CD4-positive, alpha-beta T cell (primary cell): ENCODE results near the gene PRIMA1. TPM values are rescaled to one million over a fixed set of nuclear protein-coding genes. Genes with fewer than 3 reads are reported as not detected.

Experiments
- ATAC-seq: fragments of 200-7000 bp; cut with Tn5 transposase; one replicate; pipeline ENCODE4 v1.10.0; 2022; ENCODE audit warnings: mild to moderate bottlenecking; ENCODE audit not compliant: poor library complexity
- CTCF ChIA-PET: fragments of 350-600 bp; sonication (Branson Sonifier 250); formaldehyde crosslinking; loops from one replicate; lab custom pipeline; 2021; ENCODE audit warnings: antibody characterized with exemption, inconsistent platforms; lab: Charles Lee
- POLR2A ChIA-PET: fragments of 350-600 bp; sonication (Branson Sonifier 250); formaldehyde crosslinking; loops from one replicate; lab custom pipeline; 2021; ENCODE audit warnings: antibody characterized with exemption, inconsistent platforms; lab: Charles Lee
- DNase-seq, 14 experiments: peaks; one replicate each; pipeline ENCODE4 v3.0.0-alpha.2; 2013 to 2020; ENCODE audit warnings: mixed read lengths in 2 of 14
- H3K27ac ChIP-seq, 2 donors: one replicate each; pipeline versions ENCODE4 v1.5.1 to v1.7.0; 2013; ENCODE audit warnings: low read length in 2 of 2, low read depth in 1 of 2, mild to moderate bottlenecking in 1 of 2
- H3K27me3 ChIP-seq, 2 experiments: 1 replicate in 1 of 2; 2 replicates in 1 of 2; pipeline versions ENCODE4 v1.6.1 to v1.7.0; 2013; ENCODE audit warnings: low read length in 2 of 2, control low read depth in 1 of 2, mild to moderate bottlenecking in 1 of 2, moderate library complexity in 1 of 2; ENCODE audit not compliant: insufficient read depth in 2 of 2, control insufficient read depth in 1 of 2
- H3K36me3 ChIP-seq: one replicate; pipeline ENCODE4 v1.6.1; 2013; ENCODE audit warnings: low read length, control low read depth; ENCODE audit not compliant: insufficient read depth
- H3K4me1 ChIP-seq: one replicate; pipeline ENCODE4 v1.6.1; 2013; ENCODE audit warnings: low read length, control low read depth; ENCODE audit not compliant: insufficient read depth
- H3K4me3 ChIP-seq: one replicate; pipeline ENCODE4 v1.5.1; 2013; ENCODE audit warnings: mild to moderate bottlenecking, low read length, moderate library complexity
- H3K9me3 ChIP-seq, 2 experiments: 1 replicate in 1 of 2; 2 replicates in 1 of 2; pipeline versions ENCODE4 v1.6.1 to v1.7.0; 2013; ENCODE audit warnings: low read length in 2 of 2, mild to moderate bottlenecking in 2 of 2, control low read depth in 1 of 2, moderate library complexity in 1 of 2; ENCODE audit not compliant: control insufficient read depth in 1 of 2, insufficient read depth in 1 of 2
- H3K27ac Mint-ChIP-seq: one replicate; pipeline ENCODE4 v1.8.0; 2020; ENCODE audit warnings: mixed read lengths
- H3K27me3 Mint-ChIP-seq: one replicate; pipeline ENCODE4 v1.8.0; 2021; ENCODE audit warnings: mixed read lengths
- H3K36me3 Mint-ChIP-seq: one replicate; pipeline ENCODE4 v1.8.0; 2021; ENCODE audit warnings: low read depth, mixed read lengths
- H3K4me1 Mint-ChIP-seq: one replicate; pipeline ENCODE4 v1.8.0; 2021; ENCODE audit warnings: low read depth, mixed read lengths
- H3K4me3 Mint-ChIP-seq: one replicate; pipeline ENCODE4 v1.8.0; 2020; ENCODE audit warnings: mild to moderate bottlenecking, mixed read lengths
- H3K9me3 Mint-ChIP-seq: one replicate; pipeline ENCODE4 v1.8.0; 2020; ENCODE audit warnings: mixed read lengths
- intact Hi-C, 2 experiments: fragments of 100-400 bp; cut with DNase I in 1 of 2; cut with micrococcal nuclease in 1 of 2; formaldehyde crosslinking; loops; one replicate each; pipeline versions ENCODE4 v1.15.1 to v1.9.0; 2023 to 2025; cut with DNase I, micrococcal nuclease
- total RNA-seq, 174 experiments: library from RNA in 2 of 174; stranded (reverse) in 2 of 174; gene quantifications; one replicate each; pipeline ENCODE4 v1.2.3 and lab custom pipeline; 2021 to 2026
- TF ChIP-seq, protein P1 (sequence below): fragments of 200-600 bp; IDR thresholded peaks from one replicate; pipeline ENCODE4 v1.8.0; 2022; ENCODE audit warnings: antibody characterized with exemption, mild to moderate bottlenecking

PRIMA1 gene
- total RNA-seq, 2 experiments from 2014 or later, result not detected

DNA sequence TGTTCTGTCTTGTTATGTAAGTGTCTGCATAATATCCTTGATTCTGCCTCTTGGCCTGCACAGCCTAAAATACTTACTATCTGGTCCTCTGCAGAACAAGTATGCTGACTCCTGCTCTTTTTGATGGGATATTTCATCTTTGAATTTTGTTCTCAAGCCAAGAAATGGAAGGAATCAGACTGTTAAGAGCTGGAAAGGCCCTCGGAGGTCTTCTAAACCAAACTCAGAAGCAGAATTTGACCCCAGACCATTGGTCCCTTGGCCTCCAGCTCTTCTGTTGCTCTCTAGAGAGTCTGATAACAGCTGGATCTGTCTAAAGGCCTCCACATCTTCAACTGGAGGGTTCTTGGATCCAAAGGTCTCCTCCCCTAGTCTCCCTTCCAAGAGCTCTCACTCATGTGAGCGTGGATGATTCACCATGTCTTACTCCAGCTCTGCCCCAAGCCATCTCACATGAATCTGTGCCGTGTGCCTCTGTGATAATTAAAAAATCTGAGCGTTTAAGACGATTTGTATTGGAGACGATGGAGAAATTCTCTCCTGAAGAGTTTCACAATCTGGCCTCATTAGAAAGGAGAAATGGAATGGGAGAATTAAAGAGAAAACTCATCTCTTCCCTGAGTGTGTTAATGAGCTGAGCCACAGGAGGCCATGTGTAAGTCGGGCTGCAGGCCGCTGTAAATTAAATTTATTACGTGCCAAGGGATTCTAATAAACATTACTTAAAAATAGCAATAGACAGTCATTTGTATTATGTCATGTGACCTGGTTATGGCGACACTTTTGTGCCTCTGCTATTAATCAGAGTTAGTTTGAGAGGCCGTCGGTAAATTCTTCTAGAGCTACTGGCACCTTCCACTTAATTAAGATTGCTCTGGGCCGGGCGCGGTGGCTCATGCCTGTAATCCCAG lies 15.4 kb upstream of the PRIMA1 start:
- no peaks in the 10 kb centered on the region for H3K36me3 Mint-ChIP-seq
- no peak overlapping the region for H3K27ac Mint-ChIP-seq
- H3K9me3 Mint-ChIP-seq, result peaks cover 2% of the 10 kb centered on the region
- Histone ChIP-seq H3K9me3 (peaks cover 0 to 6% of the 10 kb centered on the region in 2 experiments), H3K36me3 (no peaks in the 10 kb centered on the region), H3K27me3 (peaks cover under 1 to 2% of the 10 kb centered on the region in 2 experiments), H3K27ac (no peak overlapping the region), H3K4me1 (no peaks in the 10 kb centered on the region), H3K4me3 (no peak overlapping the region)
- no peak overlapping the region for H3K4me3 Mint-ChIP-seq
- TF ChIP-seq, protein P1, sequence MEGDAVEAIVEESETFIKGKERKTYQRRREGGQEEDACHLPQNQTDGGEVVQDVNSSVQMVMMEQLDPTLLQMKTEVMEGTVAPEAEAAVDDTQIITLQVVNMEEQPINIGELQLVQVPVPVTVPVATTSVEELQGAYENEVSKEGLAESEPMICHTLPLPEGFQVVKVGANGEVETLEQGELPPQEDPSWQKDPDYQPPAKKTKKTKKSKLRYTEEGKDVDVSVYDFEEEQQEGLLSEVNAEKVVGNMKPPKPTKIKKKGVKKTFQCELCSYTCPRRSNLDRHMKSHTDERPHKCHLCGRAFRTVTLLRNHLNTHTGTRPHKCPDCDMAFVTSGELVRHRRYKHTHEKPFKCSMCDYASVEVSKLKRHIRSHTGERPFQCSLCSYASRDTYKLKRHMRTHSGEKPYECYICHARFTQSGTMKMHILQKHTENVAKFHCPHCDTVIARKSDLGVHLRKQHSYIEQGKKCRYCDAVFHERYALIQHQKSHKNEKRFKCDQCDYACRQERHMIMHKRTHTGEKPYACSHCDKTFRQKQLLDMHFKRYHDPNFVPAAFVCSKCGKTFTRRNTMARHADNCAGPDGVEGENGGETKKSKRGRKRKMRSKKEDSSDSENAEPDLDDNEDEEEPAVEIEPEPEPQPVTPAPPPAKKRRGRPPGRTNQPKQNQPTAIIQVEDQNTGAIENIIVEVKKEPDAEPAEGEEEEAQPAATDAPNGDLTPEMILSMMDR, result no peak
- DNase-seq (no peak), ATAC-seq (no peak)
- peaks cover 31% of the 10 kb centered on the region for H3K27me3 Mint-ChIP-seq
- ChIA-PET POLR2A (no interaction called here), CTCF (no interaction called here)
- intact Hi-C loops, result no loop called here
- H3K4me1 Mint-ChIP-seq, result no peaks in the 10 kb centered on the region

DNA sequence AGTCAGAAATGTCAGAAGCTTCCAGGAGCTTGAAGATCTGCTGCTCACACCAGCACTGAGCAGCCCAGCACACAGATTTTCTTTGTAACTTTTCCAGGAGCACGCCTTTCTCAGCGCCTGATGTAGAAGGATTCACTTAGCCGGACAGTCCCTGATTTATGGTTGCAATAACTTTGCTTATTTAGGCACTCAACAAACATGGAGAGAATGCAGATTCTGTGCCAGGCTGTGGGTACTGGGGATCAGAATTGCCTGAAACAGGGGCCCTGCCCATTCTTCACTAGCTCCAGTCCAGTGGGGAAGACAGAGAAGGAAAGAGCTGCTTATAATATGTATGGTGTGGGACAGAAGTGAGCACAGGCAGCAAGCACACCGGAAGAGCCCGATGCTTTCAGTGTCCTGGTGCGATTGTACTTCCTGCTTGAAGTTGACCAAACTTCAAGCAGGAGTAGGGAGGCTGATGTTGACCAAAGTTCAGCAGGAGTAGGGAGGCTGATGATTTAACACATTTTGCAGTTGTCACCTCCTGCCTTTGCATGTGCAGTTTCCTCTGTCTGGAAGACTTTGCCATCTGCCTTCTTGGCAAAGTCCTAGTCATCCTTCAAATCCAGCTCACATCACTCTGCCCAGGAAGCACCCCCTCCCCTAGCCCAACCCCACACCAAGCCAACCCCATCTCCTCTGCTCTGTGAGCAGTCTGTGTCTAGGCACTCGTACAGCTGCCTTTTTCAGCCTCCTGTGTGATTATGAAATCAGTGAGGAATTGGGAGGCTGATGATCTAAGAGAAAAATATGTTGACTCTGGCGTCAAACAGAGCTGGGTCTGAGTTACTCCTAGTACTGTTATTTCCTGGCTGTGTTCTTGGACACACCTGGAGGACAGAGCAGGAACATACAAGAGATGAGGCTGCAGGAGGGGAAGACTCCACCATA lies 12.0 kb upstream of the PRIMA1 start:
- Mint-ChIP-seq H3K27me3 (peaks cover 40% of the 10 kb centered on the region), H3K4me1 (no peaks in the 10 kb centered on the region)

DNA sequence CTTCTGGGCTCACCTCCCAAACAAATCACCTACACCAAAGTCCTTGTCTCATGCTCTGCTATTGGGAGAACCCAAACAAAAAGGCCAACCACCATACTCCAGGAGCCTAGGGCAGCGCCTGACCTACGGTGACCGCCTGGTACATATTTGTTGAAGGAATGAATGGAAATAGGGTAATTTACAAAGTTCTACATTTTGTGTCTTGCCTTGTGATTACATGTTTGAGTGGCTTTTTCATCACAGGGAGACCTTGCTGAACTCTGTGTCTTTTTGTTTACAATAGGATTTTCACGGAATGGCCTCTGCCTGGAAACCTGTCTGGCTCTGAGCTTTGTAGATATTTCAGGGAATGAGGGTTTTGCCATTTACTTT lies 11.3 kb upstream of the PRIMA1 start:
- Histone ChIP-seq H3K27me3 (peaks cover 2 to 9% of the 10 kb centered on the region in 2 experiments), H3K9me3 (no peaks in the 10 kb centered on the region), H3K4me1 (no peaks in the 10 kb centered on the region), H3K36me3 (no peaks in the 10 kb centered on the region), H3K27ac (no peak overlapping the region), H3K4me3 (no peak overlapping the region)
- H3K36me3 Mint-ChIP-seq, result no peaks in the 10 kb centered on the region
- no peak overlapping the region for H3K27ac Mint-ChIP-seq
- H3K9me3 Mint-ChIP-seq, result no peaks in the 10 kb centered on the region
- no peak for DNase-seq
- no peaks in the 10 kb centered on the region for H3K4me1 Mint-ChIP-seq
- H3K27me3 Mint-ChIP-seq, result peaks cover 40% of the 10 kb centered on the region
- no peak overlapping the region for H3K4me3 Mint-ChIP-seq
- intact Hi-C loops, result no loop called here
- TF ChIP-seq, protein P1, result no peak
- ATAC-seq, result no peak
- ChIA-PET CTCF (no interaction called here), POLR2A (no interaction called here)

More for the DNA sequence above, 12.0 kb upstream of the PRIMA1 start:
- H3K27me3 ChIP-seq, result peaks cover 2 to 9% of the 10 kb centered on the region in 2 experiments
- no peak overlapping the region for H3K27ac Mint-ChIP-seq
- H3K4me1 ChIP-seq, result no peaks in the 10 kb centered on the region
- no peak overlapping the region for H3K4me3 Mint-ChIP-seq
- ATAC-seq (no peak), DNase-seq (no peak)
- H3K9me3 Mint-ChIP-seq, result no peaks in the 10 kb centered on the region
- H3K36me3 Mint-ChIP-seq, result no peaks in the 10 kb centered on the region
- POLR2A ChIA-PET, result no interaction called here
- H3K27ac ChIP-seq, result no peak overlapping the region
- no peaks in the 10 kb centered on the region for H3K36me3 ChIP-seq
- H3K9me3 ChIP-seq, result no peaks in the 10 kb centered on the region
- TF ChIP-seq, protein P1, result no peak
- intact Hi-C loops, result no loop called here
- no peak overlapping the region for H3K4me3 ChIP-seq
- CTCF ChIA-PET, result no interaction called here
